IMR-90 (cell line): ENCODE data around the gene KCNK4.

Source experiments
- CTCF ChIP-seq: conservative IDR thresholded peaks from 2 replicates; pipeline ENCODE4 v1.5.1; 2012; ENCODE audit warnings: mild to moderate bottlenecking, low read depth, low read length, improper control_type of control experiment
- MAZ ChIP-seq: IDR thresholded peaks from 2 replicates; pipeline ENCODE4 v1.6.1; 2012; ENCODE audit warnings: low read depth, mild to moderate bottlenecking, low read length, improper control_type of control experiment, moderate library complexity, borderline replicate concordance
- MXI1 ChIP-seq: IDR thresholded peaks from 2 replicates; pipeline ENCODE4 v1.6.1; 2012; ENCODE audit warnings: low read depth, mild to moderate bottlenecking, low read length, moderate library complexity, borderline replicate concordance
- NFE2L2 ChIP-seq: fragments of 150-350 bp; IDR thresholded peaks from 2 replicates; pipeline ENCODE4 v1.6.1; 2016; ENCODE audit warnings: low read depth, mild to moderate bottlenecking, low read length

GRCh38 chr11:64333556-64333955 is 42.5 kb downstream of the KCNK4 start:
- TF ChIP-seq CTCF, result no peak
- TF ChIP-seq MAZ, result no peak
- no peak for TF ChIP-seq MXI1
- no peak for TF ChIP-seq NFE2L2
